H1 (cell line): ENCODE data around the gene BGLAP. TPM values are rescaled to one million over a fixed set of nuclear protein-coding genes. Genes with fewer than 3 reads are reported as not detected.

Experiments used
- CTCF ChIA-PET: fragments of 300-600 bp; sonication (Branson Sonifier 250); formaldehyde crosslinking; loops from one replicate; lab custom pipeline; 2021; ENCODE audit not compliant: partially characterized antibody; lab: Charles Lee
- POLR2A ChIA-PET: fragments of 300-600 bp; sonication (Branson Sonifier 250); formaldehyde crosslinking; loops from one replicate; lab custom pipeline; 2021; ENCODE audit warnings: inconsistent platforms; ENCODE audit not compliant: partially characterized antibody; lab: Charles Lee
- DNase-seq, 2 experiments: peaks; one replicate each; pipeline versions ENCODE4 v3.0.0 to v3.0.0-alpha.2; 2010 to 2022; ENCODE audit warnings: low spot score in 2 of 2, low read depth in 1 of 2, mixed read lengths in 1 of 2
- FAIRE-seq: peaks from 2 replicates; lab custom pipeline; 2011; peaks lifted over from hg19 to GRCh38; lab: Jason Lieb, UNC
- H2AFZ ChIP-seq: 2 replicates; pipeline ENCODE4 v1.8.1; 2012; ENCODE audit warnings: low read length, inconsistent platforms
- H2AK5ac ChIP-seq: 2 replicates; pipeline ENCODE4 v1.6.1; 2013; ENCODE audit warnings: low read depth, low read length
- H2BK120ac ChIP-seq: replicated peaks from 2 replicates; pipeline ENCODE3; 2013; ENCODE audit warnings: low read depth, low read length, inconsistent platforms
- H2BK12ac ChIP-seq: 2 replicates; pipeline ENCODE4 v1.6.1; 2013; ENCODE audit warnings: low read depth, low read length
- H2BK15ac ChIP-seq: 2 replicates; pipeline ENCODE4 v1.6.1; 2013; ENCODE audit warnings: low read length
- H2BK20ac ChIP-seq: 2 replicates; pipeline ENCODE4 v1.6.1; 2013; ENCODE audit warnings: low read length
- H2BK5ac ChIP-seq: 2 replicates; pipeline ENCODE4 v1.6.1; 2013; ENCODE audit warnings: low read depth, low read length
- H3K14ac ChIP-seq: 2 replicates; pipeline ENCODE4 v1.6.1; 2013; ENCODE audit warnings: inconsistent platforms; ENCODE audit not compliant: insufficient read length
- H3K18ac ChIP-seq: 2 replicates; pipeline ENCODE4 v1.6.1; 2013; ENCODE audit warnings: low read length; ENCODE audit errors: extremely low read depth
- H3K23ac ChIP-seq: 2 replicates; pipeline ENCODE4 v1.6.1; 2013; ENCODE audit warnings: inconsistent platforms; ENCODE audit not compliant: insufficient read length
- H3K23me2 ChIP-seq: 2 replicates; pipeline ENCODE4 v1.6.1; 2013; ENCODE audit warnings: low read depth, low read length
- H3K27ac ChIP-seq: 2 replicates; pipeline ENCODE4 v1.6.1; 2011; ENCODE audit warnings: low read depth, low read length, inconsistent platforms
- H3K27me3 ChIP-seq, 4 experiments: replicated peaks in 1 of 4; 1 replicate in 1 of 4; 2 replicates in 3 of 4; pipeline versions ENCODE4 v1.6.1 to v1.8.1; 2011 to 2013; ENCODE audit warnings: low read length in 3 of 4, mild to moderate bottlenecking in 3 of 4, inconsistent platforms in 2 of 4, mixed read lengths in 2 of 4, moderate library complexity in 1 of 4; ENCODE audit not compliant: control insufficient read depth in 3 of 4, insufficient read depth in 3 of 4; ENCODE audit errors: extremely low read depth in 1 of 4
- H3K36me3 ChIP-seq, 4 experiments: 2 replicates each; pipeline versions ENCODE4 v1.6.1 to v1.8.1; 2011 to 2013; ENCODE audit warnings: mild to moderate bottlenecking in 4 of 4, low read length in 3 of 4, moderate library complexity in 2 of 4, control low read depth in 1 of 4, inconsistent platforms in 1 of 4; ENCODE audit not compliant: insufficient read depth in 4 of 4, control insufficient read depth in 2 of 4
- H3K4ac ChIP-seq: replicated peaks from 2 replicates; pipeline ENCODE3; 2013; ENCODE audit warnings: low read length, low read depth, mixed read lengths, inconsistent platforms; ENCODE audit not compliant: insufficient read length
- H3K4me1 ChIP-seq, 4 experiments: replicated peaks in 1 of 4; 1 replicate in 1 of 4; 2 replicates in 3 of 4; pipeline versions ENCODE4 v1.6.1 to v1.8.1; 2011 to 2013; ENCODE audit warnings: low read length in 3 of 4, inconsistent platforms in 2 of 4, mixed read lengths in 1 of 4; ENCODE audit not compliant: insufficient read depth in 4 of 4, control insufficient read depth in 3 of 4
- H3K4me2 ChIP-seq, 2 experiments: 2 replicates each; pipeline versions ENCODE4 v1.6.1 to v1.8.1; 2011 to 2013; ENCODE audit warnings: low read depth in 2 of 2, low read length in 2 of 2, control low read depth in 1 of 2, inconsistent platforms in 1 of 2, mild to moderate bottlenecking in 1 of 2; ENCODE audit not compliant: insufficient read depth in 1 of 2
- H3K4me3 ChIP-seq, 4 experiments: fragments of 200-600, 300-600 bp in 1 of 4; sonication (generic), shearing (Covaris generic), sonication (Bioruptor Twin) in 1 of 4; 2 replicates each; pipeline versions ENCODE4 v1.5.1 to v1.8.1; 2011 to 2016; ENCODE audit warnings: low read length in 4 of 4, low read depth in 3 of 4, control low read depth in 2 of 4, inconsistent platforms in 2 of 4, mild to moderate bottlenecking in 2 of 4, mixed read lengths in 1 of 4, moderate library complexity in 1 of 4; ENCODE audit not compliant: insufficient read depth in 2 of 4; ENCODE audit errors: extremely low read depth in 1 of 4
- H3K56ac ChIP-seq: replicated peaks from 2 replicates; pipeline ENCODE3; 2013; ENCODE audit warnings: low read depth, mild to moderate bottlenecking, mixed read lengths, low read length, inconsistent platforms; ENCODE audit not compliant: insufficient read length
- H3K79me1 ChIP-seq: 2 replicates; pipeline ENCODE4 v1.6.1; 2013; ENCODE audit warnings: low read depth, low read length, control low read depth
- H3K79me2 ChIP-seq, 2 experiments: 2 replicates each; pipeline versions ENCODE4 v1.6.1 to v1.8.1; 2012 to 2013; ENCODE audit warnings: low read length in 2 of 2, mild to moderate bottlenecking in 2 of 2, inconsistent platforms in 1 of 2; ENCODE audit not compliant: insufficient read depth in 2 of 2, control insufficient read depth in 1 of 2
- H3K9ac ChIP-seq, 4 experiments: replicated peaks in 1 of 4; 1 replicate in 1 of 4; 2 replicates in 3 of 4; pipeline versions ENCODE4 v1.6.1 to v1.8.1; 2011 to 2013; ENCODE audit warnings: low read depth in 3 of 4, low read length in 3 of 4, control low read depth in 2 of 4, mild to moderate bottlenecking in 2 of 4, moderate library complexity in 2 of 4, inconsistent platforms in 1 of 4; ENCODE audit errors: extremely low read depth in 1 of 4
- H3K9me3 ChIP-seq, 2 experiments: 2 replicates each; pipeline versions ENCODE4 v1.6.1 to v1.8.1; 2012 to 2013; ENCODE audit warnings: mild to moderate bottlenecking in 2 of 2, moderate library complexity in 2 of 2, control low read depth in 1 of 2, inconsistent platforms in 1 of 2, low read depth in 1 of 2, low read length in 1 of 2, mixed read lengths in 1 of 2; ENCODE audit not compliant: insufficient read depth in 2 of 2
- H4K20me1 ChIP-seq, 2 experiments: replicated peaks in 1 of 2; 2 replicates each; pipeline versions ENCODE3 to v1.8.1; 2011 to 2013; ENCODE audit warnings: inconsistent platforms in 2 of 2, low read length in 2 of 2, mild to moderate bottlenecking in 1 of 2; ENCODE audit not compliant: insufficient read depth in 2 of 2, control insufficient read depth in 1 of 2
- H4K5ac ChIP-seq: 2 replicates; pipeline ENCODE4 v1.6.1; 2013; ENCODE audit warnings: low read length, low read depth, mixed read lengths, inconsistent platforms; ENCODE audit not compliant: insufficient read length
- H4K8ac ChIP-seq: 2 replicates; pipeline ENCODE4 v1.8.0; 2013; ENCODE audit warnings: mild to moderate bottlenecking, moderate library complexity, low read length, inconsistent platforms; ENCODE audit not compliant: insufficient read depth; ENCODE audit errors: extremely low read depth
- H4K91ac ChIP-seq: replicated peaks from 2 replicates; pipeline ENCODE3; 2013; ENCODE audit warnings: low read length, mixed read lengths, inconsistent platforms; ENCODE audit not compliant: insufficient read length
- BRCA1 ChIP-seq: IDR thresholded peaks from 2 replicates; pipeline ENCODE4 v1.6.1; 2012; ENCODE audit warnings: low read depth, low read length, improper control_type of control experiment
- CBX5 ChIP-seq: fragments of 300-800, 300-1000 bp; sonication (generic); IDR thresholded peaks from 2 replicates; pipeline ENCODE4 v1.7.1; 2016; ENCODE audit warnings: antibody characterized with exemption, low read length, low read depth
- CHD1 ChIP-seq: IDR thresholded peaks from 2 replicates; pipeline ENCODE4 v1.6.1; 2012; ENCODE audit warnings: low read depth, low read length, improper control_type of control experiment
- GTF2F1 ChIP-seq: IDR thresholded peaks from 2 replicates; pipeline ENCODE4 v1.6.1; 2012; ENCODE audit warnings: low read depth, low read length, improper control_type of control experiment, borderline replicate concordance
- KDM4A ChIP-seq: IDR thresholded peaks from one replicate; pipeline ENCODE4 v1.7.1; 2012; ENCODE audit warnings: low read depth, mild to moderate bottlenecking, moderate library complexity, low read length, inconsistent platforms; ENCODE audit not compliant: severe bottlenecking
- KDM5A ChIP-seq: fragments of 200-600 bp; IDR thresholded peaks from 2 replicates; pipeline ENCODE4 v1.7.1; 2012; ENCODE audit warnings: mild to moderate bottlenecking, low read length, inconsistent platforms, mixed read lengths
- POLR2A ChIP-seq, 2 experiments: IDR thresholded peaks; 1 replicate in 1 of 2; 2 replicates in 1 of 2; pipeline ENCODE4 v1.6.1; 2011; ENCODE audit warnings: low read depth in 2 of 2, low read length in 2 of 2, mild to moderate bottlenecking in 2 of 2; ENCODE audit errors: control extremely low read depth in 1 of 2
- POLR2AphosphoS5 ChIP-seq: IDR thresholded peaks from 2 replicates; pipeline ENCODE4 v1.6.1; 2011; ENCODE audit warnings: low read depth, low read length
- RBBP5 ChIP-seq: IDR thresholded peaks from 2 replicates; pipeline ENCODE4 v1.7.1; 2012; ENCODE audit warnings: low read depth, mild to moderate bottlenecking, inconsistent platforms, low read length, moderate library complexity, borderline replicate concordance
- RNF2 ChIP-seq: fragments of 200-900, 300-1000 bp; sonication (generic); IDR thresholded peaks from 2 replicates; pipeline ENCODE4 v1.7.1; 2016; ENCODE audit warnings: borderline replicate concordance, low read depth, mild to moderate bottlenecking, antibody characterized with exemption, low read length; ENCODE audit not compliant: poor library complexity, severe bottlenecking; ENCODE audit errors: missing control alignments
- SP1 ChIP-seq: IDR thresholded peaks from 2 replicates; pipeline ENCODE4 v1.6.1; 2011; ENCODE audit warnings: low read depth, low read length
- WGBS, 2 experiments: shearing (Covaris generic) in 1 of 2; methylation state at CpG; one replicate each; pipeline versions ENCODE4 v1.1.6 to v1.1.7; 2013 to 2015; ENCODE audit warnings: low lambda C conversion rate in 2 of 2, mixed read lengths in 2 of 2, inconsistent platforms in 1 of 2, low coverage in 1 of 2, missing lambda C conversion rate in 1 of 2; ENCODE audit not compliant: insufficient replicate concordance in 2 of 2, insufficient coverage in 1 of 2, insufficient read length in 1 of 2; ENCODE audit errors: extremely low coverage in 1 of 2, missing lambda C conversion rate in 1 of 2; 5-methylcytosine and 5-hydroxymethylcytosine counted together
- polyA plus RNA-seq, 7 experiments: library from polyadenylated mRNA; depleted of rRNA in 3 of 7; stranded (reverse) in 5 of 7; unstranded in 2 of 7; fragments of >200 nt in 5 of 7; fragments of 200-250 nt in 2 of 7; gene quantifications; 1 replicate in 5 of 7; 2 replicates in 1 of 7; 4 replicates in 1 of 7; pipeline versions ENCODE4 v1.2.1 to v1.2.3, GENCODE V29; 2011 to 2013; ENCODE audit warnings: missing spikeins in 2 of 7, mixed read lengths in 2 of 7
- total RNA-seq: library from RNA; stranded (reverse); fragmentation: NEBNext Ultra II Directional; extraction: Animal tissue kit (Norgen Biotek cat#: 25700); gene quantifications from 2 replicates; pipeline ENCODE4 v1.2.1, GENCODE V29; 2021

BGLAP gene
- total and polyA plus RNA-seq, 2 of the 8 experiments (the other 6 are each of a cell fraction or from before 2014, with no cell fraction given): 1.2 to 1.5 TPM

DNA sequence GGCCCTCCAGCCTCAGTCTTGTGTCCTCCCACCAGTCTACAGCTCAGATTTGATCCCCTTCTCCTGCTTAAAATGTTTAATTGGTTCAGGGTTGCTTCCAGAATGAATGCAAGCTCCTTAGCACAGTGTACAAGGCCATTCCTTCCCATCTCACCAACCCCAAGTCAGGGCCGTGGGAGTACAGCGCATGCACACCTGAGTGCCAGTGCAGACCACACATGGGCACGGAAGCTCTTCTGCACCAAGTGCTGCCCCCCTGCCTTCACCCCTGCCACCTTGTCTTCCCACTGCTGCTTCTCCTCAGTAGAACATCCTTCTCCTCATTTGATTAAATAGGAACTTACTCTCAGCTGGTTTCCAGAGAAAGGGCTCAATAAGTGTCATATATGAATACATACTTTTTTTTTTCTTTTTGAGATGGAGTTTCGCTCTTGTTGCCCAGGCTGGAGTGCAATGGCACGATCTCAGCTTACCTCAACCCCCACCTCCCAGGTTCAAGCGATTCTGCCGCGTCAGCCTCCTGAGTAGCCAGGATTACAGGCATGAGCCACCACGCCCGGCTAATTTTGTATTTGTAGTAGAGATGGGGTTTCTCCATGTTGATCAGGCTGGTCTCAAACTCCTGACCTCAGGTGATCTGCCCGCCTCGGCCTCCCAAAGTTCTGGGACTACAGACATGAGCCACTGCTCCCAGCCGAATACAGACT is 19.8 kb upstream of the BGLAP start:
- no peak overlapping the region for H3K4ac ChIP-seq
- H2BK12ac ChIP-seq: no peak overlapping the region
- no peak overlapping the region for H3K14ac ChIP-seq
- ChIA-PET CTCF (interaction anchor here (0.7 to 47.2 kb wide), 5 partner anchors 9 to 82 kb away, joined by 3 to 1265 read pairs (median 3); partner anchors contain the start of genes PMF1 and SEMA4A), POLR2A (interaction anchor here (1.1 to 6.6 kb wide), 2 partner anchors 9 to 13 kb away, joined by 6 to 49 read pairs; partner anchors contain the start of gene PMF1)
- no peak overlapping the region for H3K4me2 ChIP-seq
- H3K4me3 ChIP-seq: no peak overlapping the region
- H3K9me3 ChIP-seq: no peaks in the 10 kb centered on the region
- no peak overlapping the region for H3K23ac ChIP-seq
- H2AK5ac ChIP-seq: no peak overlapping the region
- no peak overlapping the region for H2BK120ac ChIP-seq
- no peak overlapping the region for H3K56ac ChIP-seq
- H2AFZ ChIP-seq: no peak overlapping the region
- peaks cover 0 to 20% of the 10 kb centered on the region in 2 experiments; a peak in 2 of 4 replicates for H3K79me2 ChIP-seq
- H4K5ac ChIP-seq: no peak overlapping the region
- no peak overlapping the region for H3K9ac ChIP-seq
- no peaks in the 10 kb centered on the region for H3K23me2 ChIP-seq
- H4K20me1 ChIP-seq: peaks cover 0 to 5% of the 10 kb centered on the region in 2 experiments
- H4K8ac ChIP-seq: no peak overlapping the region
- no peak overlapping the region for H2BK20ac ChIP-seq
- H4K91ac ChIP-seq: no peak overlapping the region
- H2BK5ac ChIP-seq: no peak overlapping the region
- H3K18ac ChIP-seq: no peak overlapping the region
- no peak overlapping the region for H2BK15ac ChIP-seq
- no peaks in the 10 kb centered on the region for H3K4me1 ChIP-seq
- no peaks in the 10 kb centered on the region for H3K27me3 ChIP-seq
- peaks cover 8 to 29% (median 15%) of the 10 kb centered on the region in 4 experiments for H3K36me3 ChIP-seq
- no peak for TF ChIP-seq CBX5
- TF ChIP-seq RNF2: no peak
- no peak for TF ChIP-seq POLR2A (IDR thresholded peaks at IDR 0.05; ENCODE audit: control extremely low read depth in 1 of 2, low read depth in 2 of 2, low read length in 2 of 2)
- TF ChIP-seq RBBP5: no peak
- TF ChIP-seq GTF2F1: no peak
- no peak for TF ChIP-seq SP1
- TF ChIP-seq KDM5A: no peak
- TF ChIP-seq KDM4A: no peak
- TF ChIP-seq POLR2AphosphoS5: no peak
- no peak for TF ChIP-seq BRCA1
- no peak for TF ChIP-seq CHD1
- WGBS, 2 experiments: 95% methylated on average over 12 of the region's 13 CpGs; no CpG with 5 or more reads in 1 of the 2 experiments
- no peak overlapping the region for H3K27ac ChIP-seq
- FAIRE-seq (no peak), DNase-seq (no peak)
- H3K79me1 ChIP-seq: peaks cover 15% of the 10 kb centered on the region; the same call in 1 of the 2 replicates
